Naive thymus-derived CD4-positive, alpha-beta T cell (primary cell): ENCODE results near the gene PDZD2. TPM values are rescaled to one million over a fixed set of nuclear protein-coding genes. Genes with fewer than 3 reads are reported as not detected.

Source experiments
- ATAC-seq: fragments of 150-1000 bp; cut with Tn5 transposase; 2 replicates; pipeline ENCODE4 v1.10.0; 2021; ENCODE audit warnings: mild to moderate bottlenecking, moderate library complexity
- CTCF ChIA-PET: fragments of 350-600 bp; sonication (Branson Sonifier 250); formaldehyde crosslinking; loops from one replicate; lab custom pipeline; 2021; ENCODE audit warnings: antibody characterized with exemption; lab: Charles Lee
- POLR2A ChIA-PET: fragments of 350-600 bp; sonication (Branson Sonifier 250); formaldehyde crosslinking; loops from one replicate; lab custom pipeline; 2021; ENCODE audit warnings: antibody characterized with exemption, inconsistent platforms; lab: Charles Lee
- DNase-seq, 9 donors: peaks; one replicate each; pipeline versions ENCODE4 v3.0.0 to v3.0.0-alpha.2; 2020 to 2022; ENCODE audit warnings: mixed read lengths in 1 of 9
- H3K27ac ChIP-seq: one replicate; pipeline ENCODE4 v1.7.0; 2013; ENCODE audit warnings: mild to moderate bottlenecking, low read depth, low read length, moderate library complexity
- H3K27me3 ChIP-seq, 2 donors: one replicate each; pipeline ENCODE4 v1.7.0; 2013; ENCODE audit warnings: low read length in 2 of 2, mild to moderate bottlenecking in 2 of 2, moderate library complexity in 2 of 2; ENCODE audit not compliant: control insufficient read depth in 2 of 2, insufficient read depth in 2 of 2
- H3K36me3 ChIP-seq, 3 experiments: 1 replicate in 2 of 3; 2 replicates in 1 of 3; pipeline ENCODE4 v1.7.0; 2013; ENCODE audit warnings: low read length in 3 of 3, mild to moderate bottlenecking in 3 of 3, moderate library complexity in 1 of 3; ENCODE audit not compliant: insufficient read depth in 3 of 3, control insufficient read depth in 2 of 3
- H3K4me1 ChIP-seq, 2 donors: one replicate each; pipeline ENCODE4 v1.7.0; 2013; ENCODE audit warnings: low read length in 2 of 2, mild to moderate bottlenecking in 2 of 2, moderate library complexity in 1 of 2; ENCODE audit not compliant: control insufficient read depth in 2 of 2, insufficient read depth in 2 of 2
- H3K4me3 ChIP-seq: 2 replicates; pipeline ENCODE4 v1.7.0; 2013; ENCODE audit warnings: mild to moderate bottlenecking, low read length
- H3K9me3 ChIP-seq, 3 experiments: 1 replicate in 2 of 3; 2 replicates in 1 of 3; pipeline ENCODE4 v1.7.0; 2013; ENCODE audit warnings: low read length in 3 of 3; ENCODE audit not compliant: control insufficient read depth in 2 of 3
- H3K27ac Mint-ChIP-seq, 9 donors: one replicate each; pipeline ENCODE4 v1.8.0; 2020 to 2022; ENCODE audit warnings: mixed read lengths in 9 of 9, mild to moderate bottlenecking in 8 of 9, moderate library complexity in 5 of 9, inconsistent platforms in 2 of 9
- H3K27me3 Mint-ChIP-seq, 5 donors: one replicate each; pipeline ENCODE4 v1.8.0; 2021 to 2022; ENCODE audit warnings: mixed read lengths in 5 of 5, mild to moderate bottlenecking in 1 of 5
- H3K36me3 Mint-ChIP-seq, 5 donors: one replicate each; pipeline ENCODE4 v1.8.0; 2020 to 2022; ENCODE audit warnings: mixed read lengths in 5 of 5, mild to moderate bottlenecking in 3 of 5, inconsistent platforms in 1 of 5
- H3K4me1 Mint-ChIP-seq, 7 donors: one replicate each; pipeline ENCODE4 v1.8.0; 2020 to 2022; ENCODE audit warnings: mixed read lengths in 7 of 7, mild to moderate bottlenecking in 3 of 7, inconsistent platforms in 1 of 7
- H3K4me3 Mint-ChIP-seq, 10 donors: one replicate each; pipeline ENCODE4 v1.8.0; 2020 to 2022; ENCODE audit warnings: mild to moderate bottlenecking in 10 of 10, mixed read lengths in 10 of 10, moderate library complexity in 6 of 10, inconsistent platforms in 2 of 10
- H3K9me3 Mint-ChIP-seq, 11 donors: one replicate each; pipeline ENCODE4 v1.8.0; 2020 to 2022; ENCODE audit warnings: mixed read lengths in 11 of 11, mild to moderate bottlenecking in 4 of 11, inconsistent platforms in 1 of 11, moderate library complexity in 1 of 11
- intact Hi-C, 2 donors: fragments of 100-400 bp; cut with micrococcal nuclease; formaldehyde crosslinking; loops; one replicate each; pipeline ENCODE4 v1.15.1; 2023
- polyA plus RNA-seq, 2 donors: library from polyadenylated mRNA; unstranded; fragments of 300-500 nt; fragmentation: Illumina TruSeq; gene quantifications; one replicate each; pipeline ENCODE4 v1.2.3, GENCODE V29; 2021
- total RNA-seq, 6 experiments: library from RNA in 5 of 6; stranded (reverse) in 5 of 6; gene quantifications; 1 replicate in 5 of 6; 2 replicates in 1 of 6; pipeline ENCODE4 v1.2.3 and lab custom pipeline; 2021 to 2026

Gene PDZD2
- total and polyA plus RNA-seq, 7 experiments from 2014 or later: 1.1 to 2.7 (median 1.3) TPM; not detected in 1

DNA sequence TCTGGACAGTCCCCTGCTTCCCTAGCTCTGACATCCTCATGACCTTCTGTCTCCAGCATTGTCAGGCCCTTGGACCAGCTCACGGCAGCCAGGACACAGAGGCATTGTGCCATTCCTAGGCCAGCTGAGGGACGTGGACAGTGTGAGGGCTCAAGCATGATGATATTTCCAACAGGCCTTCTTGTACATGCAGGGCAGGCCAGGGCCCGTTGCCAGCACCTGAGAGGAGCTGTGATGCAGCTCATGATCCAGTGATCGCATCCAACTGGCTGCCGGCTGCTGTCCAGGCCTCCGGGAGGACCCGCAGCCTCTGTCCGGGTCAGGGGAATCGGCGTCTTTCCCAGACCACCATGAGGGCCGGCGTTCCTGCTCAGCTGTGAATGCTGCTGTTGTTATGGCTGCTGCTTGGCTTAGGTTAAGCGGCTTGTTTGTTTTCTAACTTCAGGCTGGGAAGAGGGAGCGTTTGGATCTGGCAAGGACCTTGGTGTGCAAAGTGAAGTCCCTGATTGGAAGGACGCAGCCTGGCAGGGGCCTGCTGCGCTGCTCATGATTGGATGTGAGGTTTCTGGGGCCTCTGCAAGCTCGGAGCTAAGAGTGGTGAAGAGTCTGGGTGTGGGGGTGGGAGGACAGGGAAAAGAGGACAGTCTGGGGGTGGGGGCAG lies 53.8 kb downstream of the PDZD2 start:
- ChIA-PET CTCF (no interaction called here), POLR2A (no interaction called here)
- no peaks in the 10 kb centered on the region for H3K27me3 ChIP-seq
- Mint-ChIP-seq H3K27ac (no peak overlapping the region), H3K9me3 (peaks cover 0 to 2% (median 0%) of the 10 kb centered on the region in 11 donors), H3K4me3 (no peak overlapping the region), H3K27me3 (peaks cover 0 to 4% (median 0%) of the 10 kb centered on the region in 5 donors), H3K36me3 (no peaks in the 10 kb centered on the region), H3K4me1 (no peaks in the 10 kb centered on the region)
- ATAC-seq: no peak
- intact Hi-C loops: no loop called here
- no peaks in the 10 kb centered on the region for H3K9me3 ChIP-seq
- no peak overlapping the region for H3K27ac ChIP-seq
- H3K36me3 ChIP-seq: no peaks in the 10 kb centered on the region
- H3K4me3 ChIP-seq: no peak overlapping the region
- no peaks in the 10 kb centered on the region for H3K4me1 ChIP-seq
- no peak for DNase-seq

DNA sequence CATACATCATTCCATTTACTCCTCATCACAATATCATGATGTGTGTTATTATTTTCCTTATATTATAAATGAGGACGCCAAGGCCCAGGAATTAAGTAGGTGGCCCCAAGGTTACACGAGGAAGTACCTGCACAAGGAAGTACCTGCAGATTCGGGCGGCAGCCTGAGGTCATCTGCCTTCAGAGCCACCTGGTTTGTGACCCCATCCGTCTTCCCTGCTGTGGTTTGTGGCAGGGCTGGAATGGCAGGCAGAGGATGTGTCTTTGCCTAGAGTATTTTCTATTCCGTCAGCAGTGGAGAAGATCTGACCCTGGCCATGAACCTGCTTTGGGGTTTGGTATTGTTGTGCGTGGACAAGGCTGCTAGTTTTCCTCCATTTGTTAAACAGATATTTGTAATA lies 59.7 kb downstream of the PDZD2 start:
- H3K4me3 ChIP-seq: no peak overlapping the region
- H3K9me3 ChIP-seq: no peaks in the 10 kb centered on the region
- Mint-ChIP-seq H3K27ac (no peak overlapping the region), H3K27me3 (peaks cover 0 to 15% (median under 1%) of the 10 kb centered on the region in 5 donors), H3K4me3 (no peak overlapping the region), H3K4me1 (no peaks in the 10 kb centered on the region), H3K9me3 (no peaks in the 10 kb centered on the region), H3K36me3 (no peaks in the 10 kb centered on the region)
- ATAC-seq (no peak), DNase-seq (no peak)
- ChIA-PET CTCF (no interaction called here), POLR2A (no interaction called here)
- H3K4me1 ChIP-seq: no peaks in the 10 kb centered on the region
- H3K27me3 ChIP-seq: no peaks in the 10 kb centered on the region
- no peaks in the 10 kb centered on the region for H3K36me3 ChIP-seq
- intact Hi-C loops: no loop called here
- H3K27ac ChIP-seq: no peak overlapping the region

DNA sequence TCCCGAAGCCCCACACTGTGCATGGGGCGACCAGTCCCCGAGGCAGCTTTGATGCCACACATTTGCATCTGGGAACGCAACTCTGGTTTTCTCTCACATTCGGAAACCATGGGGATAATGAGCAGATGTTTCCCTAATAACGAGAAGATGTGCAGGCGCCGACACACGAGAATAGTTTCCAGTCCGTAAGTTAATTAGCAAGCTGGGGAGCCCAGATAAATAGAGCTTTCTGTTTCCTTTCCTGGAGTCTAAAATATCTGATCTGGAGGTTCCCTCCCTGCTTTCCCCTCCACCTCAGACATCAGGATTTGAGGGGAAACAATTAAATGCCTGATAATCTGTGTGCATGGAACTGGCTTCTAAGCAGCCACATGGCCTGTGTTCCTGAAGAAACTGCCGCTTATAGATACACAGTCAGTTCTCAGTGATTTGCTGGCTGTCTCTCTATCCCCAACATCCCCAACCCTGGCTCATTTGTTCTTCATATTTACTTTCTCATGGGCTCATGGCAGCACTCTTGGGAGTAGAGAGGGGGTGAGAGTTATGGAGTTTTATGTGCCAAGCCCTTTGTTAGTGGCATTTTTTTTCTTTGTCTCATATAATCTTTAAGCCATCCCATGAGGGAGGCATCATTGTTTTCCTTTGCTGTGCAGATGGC lies 62.8 kb downstream of the PDZD2 start:
- H3K4me3 ChIP-seq: no peak overlapping the region
- no peaks in the 10 kb centered on the region for H3K36me3 ChIP-seq
- no peak for DNase-seq
- Mint-ChIP-seq H3K9me3 (no peaks in the 10 kb centered on the region), H3K27ac (no peak overlapping the region), H3K27me3 (peaks cover 0 to 19% (median 5%) of the 10 kb centered on the region in 5 donors), H3K4me3 (no peak overlapping the region), H3K4me1 (no peaks in the 10 kb centered on the region), H3K36me3 (no peaks in the 10 kb centered on the region)
- CTCF ChIA-PET: no interaction called here
- ATAC-seq: no peak
- H3K27me3 ChIP-seq: no peaks in the 10 kb centered on the region
- H3K9me3 ChIP-seq: no peaks in the 10 kb centered on the region
- intact Hi-C loops: no loop called here
- no peaks in the 10 kb centered on the region for H3K4me1 ChIP-seq
- H3K27ac ChIP-seq: no peak overlapping the region
- POLR2A ChIA-PET: no interaction called here

DNA sequence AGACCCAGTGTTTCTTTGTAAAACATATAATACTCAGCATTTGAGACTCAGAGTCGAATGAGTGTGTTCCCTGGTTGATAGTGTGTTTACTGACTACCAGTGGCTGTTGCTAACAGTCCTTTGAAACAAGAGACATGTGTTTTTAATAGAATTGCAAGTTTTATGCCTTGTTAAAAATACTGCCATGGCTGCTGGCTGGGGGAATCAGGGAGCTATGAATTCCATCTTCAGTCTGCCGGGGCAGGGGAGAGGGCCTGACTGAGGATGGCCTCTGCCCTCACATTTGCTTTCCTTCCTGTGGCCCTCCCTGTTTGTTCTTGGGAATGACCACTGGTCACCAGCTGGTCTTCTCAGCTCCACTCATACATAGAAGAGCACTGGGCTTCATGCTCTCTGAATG lies 63.8 kb downstream of the PDZD2 start:
- H3K27me3 Mint-ChIP-seq: peaks cover 0 to 19% (median 5%) of the 10 kb centered on the region in 5 donors
- no peak overlapping the region for H3K4me3 ChIP-seq
- no peaks in the 10 kb centered on the region for H3K36me3 Mint-ChIP-seq
- no peaks in the 10 kb centered on the region for H3K27me3 ChIP-seq
- no peaks in the 10 kb centered on the region for H3K4me1 Mint-ChIP-seq
- H3K4me1 ChIP-seq: no peaks in the 10 kb centered on the region
- H3K27ac Mint-ChIP-seq: no peak overlapping the region
- ATAC-seq (no peak), DNase-seq (no peak)
- CTCF ChIA-PET: no interaction called here
- intact Hi-C loops: no loop called here
- no peak overlapping the region for H3K4me3 Mint-ChIP-seq
- POLR2A ChIA-PET: no interaction called here
- no peaks in the 10 kb centered on the region for H3K36me3 ChIP-seq
- no peaks in the 10 kb centered on the region for H3K9me3 ChIP-seq
- no peaks in the 10 kb centered on the region for H3K9me3 Mint-ChIP-seq
- H3K27ac ChIP-seq: no peak overlapping the region

DNA sequence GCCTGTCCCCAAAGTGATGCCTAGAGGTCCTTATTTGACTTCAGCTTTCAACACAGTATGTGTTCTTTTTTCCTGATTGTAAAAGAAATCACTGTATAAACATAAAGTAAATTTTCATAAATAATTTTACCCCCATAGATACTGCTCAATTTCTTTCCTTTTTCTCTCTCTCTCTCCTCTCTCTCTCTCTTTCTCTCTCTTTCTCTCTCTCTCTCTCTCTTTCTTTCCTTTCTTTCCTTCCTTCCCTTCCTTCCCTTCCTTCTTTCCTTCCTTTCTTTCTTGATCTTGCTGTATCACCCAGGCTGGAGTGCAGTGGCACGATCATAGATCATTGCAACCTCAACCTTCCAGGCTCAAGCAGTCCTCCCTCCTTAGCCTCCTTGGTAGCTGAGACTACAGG lies 64.8 kb downstream of the PDZD2 start:
- no peaks in the 10 kb centered on the region for H3K4me1 ChIP-seq
- H3K27me3 ChIP-seq: no peaks in the 10 kb centered on the region
- ATAC-seq: no peak
- Mint-ChIP-seq H3K9me3 (no peaks in the 10 kb centered on the region), H3K4me1 (no peaks in the 10 kb centered on the region), H3K4me3 (no peak overlapping the region), H3K36me3 (no peaks in the 10 kb centered on the region), H3K27ac (no peak overlapping the region), H3K27me3 (peaks cover 0 to 19% (median 5%) of the 10 kb centered on the region in 5 donors)
- no peaks in the 10 kb centered on the region for H3K9me3 ChIP-seq
- intact Hi-C loops: no loop called here
- H3K27ac ChIP-seq: no peak overlapping the region
- H3K36me3 ChIP-seq: no peaks in the 10 kb centered on the region
- H3K4me3 ChIP-seq: no peak overlapping the region
- no peak for DNase-seq
- ChIA-PET POLR2A (no interaction called here), CTCF (no interaction called here)

DNA sequence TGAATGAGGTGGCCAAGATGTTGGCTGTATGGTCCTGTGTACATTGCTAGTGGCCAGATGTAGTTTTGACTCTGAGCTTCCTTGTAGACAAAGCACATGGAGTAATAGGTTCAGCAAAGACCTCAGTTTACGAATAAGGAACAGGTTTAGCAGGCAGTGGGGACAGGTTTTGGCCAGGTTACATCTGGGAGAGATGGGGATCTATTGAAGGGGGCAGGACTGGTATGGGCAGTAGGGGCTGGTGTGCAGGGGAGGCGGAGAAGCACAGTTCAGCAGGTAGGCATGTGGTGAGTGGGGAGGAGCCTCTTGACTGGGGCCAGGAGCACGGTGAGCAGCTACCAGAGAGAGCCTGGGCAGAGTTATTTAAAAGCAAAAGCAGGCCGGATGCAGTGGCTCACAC lies 67.3 kb downstream of the PDZD2 start:
- ATAC-seq: no peak
- no peak overlapping the region for H3K4me3 ChIP-seq
- H3K27ac Mint-ChIP-seq: no peak overlapping the region
- H3K27me3 Mint-ChIP-seq: peaks cover 0 to 7% (median 5%) of the 10 kb centered on the region in 5 donors
- intact Hi-C loops: no loop called here
- H3K9me3 Mint-ChIP-seq: no peaks in the 10 kb centered on the region
- H3K4me1 ChIP-seq: no peaks in the 10 kb centered on the region
- ChIA-PET CTCF (no interaction called here), POLR2A (no interaction called here)
- no peaks in the 10 kb centered on the region for H3K9me3 ChIP-seq
- no peak for DNase-seq
- H3K27ac ChIP-seq: no peak overlapping the region
- H3K4me1 Mint-ChIP-seq: no peaks in the 10 kb centered on the region
- H3K36me3 Mint-ChIP-seq: no peaks in the 10 kb centered on the region
- H3K36me3 ChIP-seq: no peaks in the 10 kb centered on the region
- no peaks in the 10 kb centered on the region for H3K27me3 ChIP-seq
- no peak overlapping the region for H3K4me3 Mint-ChIP-seq

DNA sequence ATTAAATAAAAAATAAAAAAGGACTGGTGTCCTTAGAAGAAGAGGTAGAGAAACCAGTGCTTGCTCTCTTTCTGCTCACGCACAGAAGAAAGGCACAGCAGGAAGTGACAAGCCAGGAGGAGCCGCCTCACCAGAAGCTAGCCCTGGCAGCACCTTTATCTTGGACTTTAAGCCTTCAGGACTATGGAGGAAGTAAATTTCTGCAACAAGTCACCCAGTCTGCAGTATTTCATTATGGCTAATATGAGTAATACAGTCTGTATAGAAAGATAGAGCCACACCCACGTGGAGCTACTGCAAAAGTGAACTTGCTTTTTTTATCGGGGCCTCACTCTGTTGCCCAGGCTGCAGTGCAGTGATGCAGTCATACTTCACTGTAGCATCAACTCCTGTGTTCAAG lies 68.4 kb downstream of the PDZD2 start:
- Mint-ChIP-seq H3K4me1 (no peaks in the 10 kb centered on the region), H3K27me3 (peaks cover 0 to 6% (median 4%) of the 10 kb centered on the region in 5 donors), H3K4me3 (no peak overlapping the region), H3K9me3 (no peaks in the 10 kb centered on the region), H3K27ac (no peak overlapping the region), H3K36me3 (no peaks in the 10 kb centered on the region)
- Histone ChIP-seq H3K36me3 (no peaks in the 10 kb centered on the region), H3K4me3 (no peak overlapping the region), H3K27ac (no peak overlapping the region), H3K27me3 (no peaks in the 10 kb centered on the region), H3K4me1 (no peaks in the 10 kb centered on the region), H3K9me3 (no peaks in the 10 kb centered on the region)
- no peak for ATAC-seq
- POLR2A ChIA-PET: no interaction called here
- DNase-seq: no peak
- intact Hi-C loops: no loop called here
- CTCF ChIA-PET: no interaction called here
